ACC112 (cell line): ENCODE measurements around the gene SLC6A17.

Experiments
- H2AFZ ChIP-seq: fragments of 200-600 bp; sonication (generic); one replicate; pipeline ENCODE4 v1.6.0; 2017; ENCODE audit warnings: antibody characterized with exemption, low read length; ENCODE audit not compliant: unreplicated experiment
- H3K27ac ChIP-seq: fragments of 200-600 bp; sonication (generic); 2 replicates; pipeline ENCODE4 v1.5.1; 2014; ENCODE audit warnings: low read depth, mild to moderate bottlenecking, antibody characterized with exemption, low read length, moderate library complexity
- H3K27me3 ChIP-seq: fragments of 200-600 bp; sonication (generic); 2 replicates; pipeline ENCODE4 v1.6.1; 2014; ENCODE audit warnings: mild to moderate bottlenecking, antibody characterized with exemption, low read length, moderate library complexity, mixed read lengths; ENCODE audit not compliant: insufficient read depth
- H3K36me3 ChIP-seq: fragments of 200-600 bp; sonication (generic); 2 replicates; pipeline ENCODE4 v1.6.1; 2016; ENCODE audit warnings: mild to moderate bottlenecking, antibody characterized with exemption, low read length, moderate library complexity, mixed read lengths; ENCODE audit not compliant: insufficient read depth
- H3K4me1 ChIP-seq: fragments of 200-600 bp; sonication (generic); one replicate; pipeline ENCODE4 v1.6.1; 2016; ENCODE audit warnings: low read length, mixed read lengths; ENCODE audit not compliant: insufficient read depth, unreplicated experiment, control insufficient read depth
- H3K4me3 ChIP-seq: fragments of 200-600 bp; sonication (generic); 2 replicates; pipeline ENCODE4 v1.5.1; 2014; ENCODE audit warnings: mild to moderate bottlenecking, low read depth, low read length
- H3K79me2 ChIP-seq: fragments of 200-600 bp; sonication (generic); one replicate; pipeline ENCODE4 v1.6.0; 2016; ENCODE audit warnings: low read length; ENCODE audit not compliant: control insufficient read depth, unreplicated experiment, insufficient read depth

SLC6A17 gene

DNA sequence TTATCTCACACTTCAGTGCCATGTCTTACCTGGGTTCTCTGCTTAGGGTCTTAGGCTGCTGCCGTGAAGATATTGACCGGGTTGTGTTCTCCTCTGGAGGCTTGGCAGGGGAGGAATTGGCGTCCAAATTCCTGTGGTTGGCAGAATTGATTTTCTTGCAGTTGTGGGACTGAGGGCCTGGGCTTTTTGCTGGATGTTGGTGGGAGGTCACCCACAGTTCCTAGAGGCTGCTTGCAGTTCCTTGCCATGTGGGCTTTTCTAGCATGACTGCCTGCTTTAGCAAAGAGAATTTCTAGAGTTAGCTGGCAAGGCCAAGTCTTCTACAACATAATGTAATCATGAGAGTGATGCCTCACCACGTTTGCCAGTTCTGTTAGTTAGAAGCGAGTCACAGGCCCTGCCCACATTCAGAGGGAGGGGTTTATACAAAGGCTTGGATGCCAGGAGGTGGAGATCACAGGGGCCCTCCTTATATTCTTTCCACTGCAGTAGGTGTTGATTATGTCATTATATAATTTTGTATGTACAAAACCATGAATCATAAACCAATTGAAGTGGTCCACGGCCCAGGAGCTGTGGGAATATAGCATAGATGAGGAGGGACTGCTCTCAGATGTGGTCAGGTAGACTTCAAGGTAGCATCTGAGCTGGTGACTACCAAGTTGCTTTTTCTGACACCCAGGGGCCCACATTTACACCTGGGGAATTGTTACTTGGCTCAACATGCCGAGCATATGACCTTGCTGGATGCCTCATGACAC lies 31.5 kb upstream of the SLC6A17 start:
- Histone ChIP-seq H3K36me3 (no peaks in the 10 kb centered on the region), H3K79me2 (no peaks in the 10 kb centered on the region), H3K27me3 (peaks cover 9% of the 10 kb centered on the region; the same call in 1 of the 2 replicates), H3K4me3 (no peak overlapping the region), H3K27ac (no peak overlapping the region), H3K4me1 (no peaks in the 10 kb centered on the region), H2AFZ (no peak overlapping the region)

DNA sequence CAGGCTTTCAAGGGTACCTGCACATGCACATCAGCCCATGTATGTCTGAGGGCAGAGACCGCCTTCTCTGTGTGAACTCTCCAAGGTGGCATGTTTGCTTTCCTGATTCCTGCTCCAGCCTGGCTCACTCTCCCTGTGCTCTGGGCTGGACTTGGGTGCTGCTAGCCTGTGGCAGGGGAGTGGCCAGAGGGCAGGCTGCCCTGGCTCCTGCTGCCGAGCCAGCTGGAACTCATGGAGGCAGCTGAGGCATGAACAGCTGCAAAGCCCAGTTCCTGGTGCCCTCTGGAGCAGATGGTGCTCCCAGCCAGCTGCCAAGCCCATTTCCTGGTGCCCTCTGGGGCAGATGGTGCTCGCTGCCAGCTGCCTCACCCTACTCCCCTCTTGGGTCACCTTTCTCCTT lies 30.5 kb upstream of the SLC6A17 start:
- Histone ChIP-seq H3K79me2 (no peaks in the 10 kb centered on the region), H3K4me1 (no peaks in the 10 kb centered on the region), H2AFZ (no peak overlapping the region), H3K27ac (no peak overlapping the region), H3K27me3 (peaks cover 14% of the 10 kb centered on the region), H3K4me3 (no peak overlapping the region), H3K36me3 (no peaks in the 10 kb centered on the region)

DNA sequence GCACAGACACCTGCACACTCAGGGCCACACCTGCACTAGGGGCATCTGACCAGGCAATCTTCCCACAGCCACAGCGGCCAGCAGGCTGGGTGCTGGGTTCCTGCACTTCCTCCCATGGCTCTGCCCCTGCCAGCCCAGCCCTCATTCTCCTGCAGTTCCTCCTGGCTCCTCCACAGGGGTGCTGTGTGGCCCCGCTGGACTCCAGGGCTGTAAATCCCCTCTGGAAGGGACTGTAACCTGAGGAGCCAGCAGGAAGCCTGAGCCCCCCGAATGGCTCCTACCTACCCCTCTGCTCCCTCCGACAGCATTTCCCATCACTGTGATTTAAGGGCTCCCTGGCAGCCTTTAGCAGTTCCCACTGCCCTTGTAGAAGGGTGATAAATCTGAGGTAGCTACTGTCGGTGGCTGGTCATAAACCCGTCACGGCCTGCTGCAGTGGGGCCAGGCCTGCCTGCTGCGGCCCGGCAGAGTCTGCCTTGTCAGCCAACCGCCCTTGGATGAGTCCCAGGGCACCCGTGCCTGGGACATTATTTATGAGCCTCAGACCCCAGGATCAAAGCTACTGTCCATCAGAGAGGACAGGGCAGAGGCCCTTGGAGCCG lies 29.2 kb upstream of the SLC6A17 start:
- Histone ChIP-seq H3K79me2 (no peaks in the 10 kb centered on the region), H3K27me3 (peaks cover 9% of the 10 kb centered on the region; the same call in 1 of the 2 replicates), H2AFZ (no peak overlapping the region), H3K4me1 (no peaks in the 10 kb centered on the region), H3K27ac (no peak overlapping the region), H3K4me3 (no peak overlapping the region), H3K36me3 (no peaks in the 10 kb centered on the region)

DNA sequence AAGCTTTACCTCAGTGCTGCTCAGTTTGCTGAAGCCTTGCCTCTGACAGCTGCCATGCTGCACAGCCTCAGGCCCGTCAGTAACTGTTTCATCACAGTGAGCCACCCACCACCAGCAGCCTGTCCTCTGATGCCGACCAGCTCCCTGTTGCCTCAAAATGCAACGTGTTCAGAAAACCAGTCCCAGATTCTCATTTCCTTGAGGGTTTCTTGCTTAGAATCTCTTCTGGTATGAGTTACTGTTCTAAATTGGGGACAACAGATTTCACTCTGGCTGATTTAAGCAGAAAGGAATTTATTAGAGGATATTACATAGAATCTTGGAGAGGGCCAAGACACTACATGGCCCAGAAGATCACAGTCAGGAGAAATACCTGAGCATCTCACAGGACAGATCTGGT lies 27.1 kb upstream of the SLC6A17 start:
- no peaks in the 10 kb centered on the region for H3K4me1 ChIP-seq
- H3K27ac ChIP-seq = no peak overlapping the region
- H3K36me3 ChIP-seq = no peaks in the 10 kb centered on the region
- no peak overlapping the region for H2AFZ ChIP-seq
- no peaks in the 10 kb centered on the region for H3K79me2 ChIP-seq
- H3K27me3 ChIP-seq = peaks cover 9% of the 10 kb centered on the region; the same call in 1 of the 2 replicates
- no peak overlapping the region for H3K4me3 ChIP-seq

DNA sequence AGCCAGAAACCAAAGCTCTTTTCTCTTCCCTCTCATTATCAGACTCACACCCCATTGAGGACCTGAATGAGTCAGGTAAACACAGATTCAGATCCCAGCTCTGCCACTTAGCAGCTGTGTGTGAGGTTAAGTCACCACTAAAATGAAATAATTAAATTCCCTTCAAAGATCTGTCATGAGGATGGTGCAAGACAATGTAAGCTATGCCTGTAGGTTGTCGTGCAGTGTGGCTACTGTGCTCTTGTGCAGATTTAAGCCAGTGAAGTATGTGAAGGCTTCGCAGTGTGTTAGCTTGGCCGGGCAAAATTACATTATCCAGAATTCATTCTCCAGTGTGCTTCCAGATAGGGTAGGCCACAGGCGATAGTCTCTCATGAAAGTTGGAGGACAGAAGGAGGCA lies 24.5 kb upstream of the SLC6A17 start:
- Histone ChIP-seq H3K27ac (no peak overlapping the region), H3K79me2 (no peaks in the 10 kb centered on the region), H3K36me3 (no peaks in the 10 kb centered on the region), H2AFZ (no peak overlapping the region), H3K27me3 (peaks cover 32% of the 10 kb centered on the region), H3K4me3 (no peak overlapping the region), H3K4me1 (no peaks in the 10 kb centered on the region)

DNA sequence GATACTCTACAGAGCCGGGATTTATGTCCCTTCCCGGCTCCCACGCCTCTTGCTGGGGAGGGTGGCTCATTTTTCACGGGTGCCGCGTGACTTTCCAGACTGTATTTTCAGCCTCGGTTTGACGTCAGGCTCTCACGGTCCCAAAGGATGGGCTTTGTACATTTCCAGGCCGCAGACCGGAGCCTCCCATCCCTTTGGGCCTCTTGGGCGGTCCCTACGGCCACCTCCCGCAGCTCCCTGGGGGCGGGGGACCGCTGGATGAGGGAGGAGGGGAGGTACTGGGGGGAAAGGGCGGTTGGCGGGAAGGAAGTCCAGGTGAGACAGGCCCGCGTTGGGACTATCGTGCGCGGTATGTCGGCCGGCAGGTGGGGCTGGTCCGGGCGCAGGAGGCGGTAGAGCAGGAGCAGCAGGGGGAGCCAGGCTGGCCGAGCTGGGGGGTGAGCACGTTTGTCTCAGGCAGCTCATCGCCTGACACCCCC lies 20.1 kb upstream of the SLC6A17 start:
- no peak overlapping the region for H3K4me3 ChIP-seq
- H3K27ac ChIP-seq = no peak overlapping the region
- H3K36me3 ChIP-seq = no peaks in the 10 kb centered on the region
- no peak overlapping the region for H2AFZ ChIP-seq
- no peaks in the 10 kb centered on the region for H3K79me2 ChIP-seq
- no peaks in the 10 kb centered on the region for H3K4me1 ChIP-seq
- peaks cover 35% of the 10 kb centered on the region for H3K27me3 ChIP-seq

DNA sequence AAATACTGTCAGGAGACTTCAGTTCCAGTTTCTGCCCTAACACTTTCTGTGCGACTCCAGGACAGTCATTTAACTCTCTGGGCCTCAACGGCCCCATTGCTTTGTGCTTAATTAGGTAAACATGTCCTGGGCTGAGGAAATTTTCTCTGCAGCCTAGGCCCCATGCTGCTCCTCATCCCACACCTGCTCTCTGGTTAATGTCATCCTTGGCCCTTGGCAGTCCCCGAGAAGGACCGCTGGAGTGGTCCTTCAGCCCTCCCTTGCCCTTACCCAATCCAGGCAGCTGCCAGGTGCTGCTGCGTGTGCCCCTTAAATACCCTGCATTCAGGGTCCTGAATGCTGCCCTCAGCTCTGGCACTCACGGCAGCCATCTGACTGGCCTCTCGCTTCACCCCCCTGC lies 19.3 kb upstream of the SLC6A17 start:
- Histone ChIP-seq H2AFZ (no peak overlapping the region), H3K79me2 (no peaks in the 10 kb centered on the region), H3K4me3 (no peak overlapping the region), H3K27me3 (peaks cover 43% of the 10 kb centered on the region), H3K36me3 (no peaks in the 10 kb centered on the region), H3K27ac (no peak overlapping the region), H3K4me1 (no peaks in the 10 kb centered on the region)

DNA sequence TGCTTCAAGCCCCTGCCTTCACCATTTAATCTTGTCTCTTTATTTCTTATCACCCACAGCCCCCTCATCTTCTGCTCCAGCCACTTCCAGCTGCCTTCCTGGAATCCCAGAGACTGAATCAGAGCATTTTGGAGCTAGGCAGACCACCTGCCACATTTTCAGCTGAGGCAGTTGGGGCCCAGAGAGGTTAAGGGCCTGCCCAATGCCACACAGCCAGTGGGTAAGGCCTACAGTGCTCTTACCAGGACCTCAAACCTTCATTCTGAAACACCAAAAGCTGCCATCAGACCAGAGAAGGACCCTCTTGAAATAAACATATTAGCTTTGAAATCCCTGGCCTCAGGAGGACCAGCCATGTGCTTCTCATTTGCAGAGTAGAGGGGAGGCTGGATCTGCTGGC lies 17.6 kb upstream of the SLC6A17 start:
- Histone ChIP-seq H3K4me3 (no peak overlapping the region), H3K36me3 (no peaks in the 10 kb centered on the region), H2AFZ (no peak overlapping the region), H3K27me3 (peaks cover 60% of the 10 kb centered on the region), H3K4me1 (no peaks in the 10 kb centered on the region), H3K27ac (no peak overlapping the region), H3K79me2 (no peaks in the 10 kb centered on the region)

DNA sequence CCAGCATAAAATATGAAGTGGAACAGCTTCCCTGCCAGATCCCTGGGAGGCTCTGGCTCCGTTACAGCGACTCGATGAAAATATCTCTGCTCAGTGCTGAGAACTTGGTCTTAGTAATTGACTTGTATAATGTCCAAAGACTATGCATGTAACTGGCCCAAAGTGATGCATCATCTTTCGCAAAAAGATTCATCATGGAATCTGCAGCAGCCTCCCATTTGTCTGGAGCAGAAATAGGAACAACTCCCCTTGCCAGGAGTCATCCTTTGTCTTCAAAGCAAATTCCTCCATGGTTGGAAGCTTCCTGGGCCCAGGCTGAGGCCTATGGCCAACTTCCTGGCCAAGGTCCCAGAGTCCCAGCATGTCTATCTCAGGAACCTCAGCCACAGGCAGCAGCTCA lies 16.9 kb upstream of the SLC6A17 start:
- Histone ChIP-seq H3K27ac (no peak overlapping the region), H2AFZ (no peak overlapping the region), H3K36me3 (no peaks in the 10 kb centered on the region), H3K4me3 (no peak overlapping the region), H3K4me1 (no peaks in the 10 kb centered on the region), H3K27me3 (peaks cover 67% of the 10 kb centered on the region), H3K79me2 (no peaks in the 10 kb centered on the region)

DNA sequence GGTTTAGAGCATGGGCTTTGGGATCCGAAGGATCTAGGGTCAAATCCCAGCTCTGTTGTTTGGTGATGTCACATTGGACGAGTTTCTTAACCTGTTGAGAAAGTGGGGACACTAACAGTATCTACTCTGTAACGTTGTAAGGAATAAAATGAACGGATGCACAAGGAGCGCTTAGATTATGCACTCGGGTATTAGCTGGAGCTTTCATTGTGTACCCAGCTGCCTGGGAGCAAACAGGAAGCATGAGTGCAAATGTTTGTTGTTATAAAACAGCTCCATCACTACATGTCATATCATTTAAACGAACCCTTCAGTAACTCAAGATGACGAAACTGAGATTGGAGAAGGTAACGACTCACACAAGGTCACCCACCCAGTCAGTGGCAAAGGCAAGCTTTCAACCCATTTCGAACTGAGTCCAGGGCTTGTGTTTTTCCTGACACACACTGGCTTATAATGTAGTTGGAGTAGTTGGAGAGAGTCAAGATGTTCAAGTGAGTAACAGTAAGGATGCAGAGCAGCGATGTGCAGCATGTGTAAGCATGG lies 16.2 kb upstream of the SLC6A17 start:
- Histone ChIP-seq H2AFZ (no peak overlapping the region), H3K4me1 (no peaks in the 10 kb centered on the region), H3K36me3 (no peaks in the 10 kb centered on the region), H3K79me2 (no peaks in the 10 kb centered on the region), H3K27me3 (peaks cover 68% of the 10 kb centered on the region), H3K27ac (no peak overlapping the region), H3K4me3 (no peak overlapping the region)

DNA sequence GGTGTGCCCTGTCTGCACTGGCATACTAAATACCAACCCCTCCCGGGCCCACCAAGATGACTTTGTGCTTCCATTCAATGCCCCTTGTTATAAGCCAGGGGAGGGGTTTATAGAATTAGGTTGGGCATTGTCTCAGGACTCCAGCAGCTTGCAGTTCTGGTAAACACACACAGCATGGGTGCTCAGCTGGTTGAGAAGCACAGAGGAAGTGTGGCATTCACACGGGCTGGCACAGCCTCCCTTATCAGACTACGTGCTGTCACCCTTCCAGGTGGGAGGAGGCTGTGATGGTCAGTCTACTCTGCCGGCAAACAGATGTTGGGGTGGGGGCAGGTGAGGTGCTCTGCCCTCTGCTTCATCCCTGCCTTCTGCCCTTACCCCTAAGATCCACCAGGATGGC lies 15.0 kb upstream of the SLC6A17 start:
- peaks cover 68% of the 10 kb centered on the region for H3K27me3 ChIP-seq
- no peak overlapping the region for H2AFZ ChIP-seq
- H3K79me2 ChIP-seq = no peaks in the 10 kb centered on the region
- H3K27ac ChIP-seq = no peak overlapping the region
- H3K36me3 ChIP-seq = no peaks in the 10 kb centered on the region
- no peak overlapping the region for H3K4me3 ChIP-seq
- H3K4me1 ChIP-seq = no peaks in the 10 kb centered on the region
